ENCODE results near the gene FBN2.
"Not testable (repeated sequence)": the region's sequence is repeated elsewhere in the genome, so short reads cannot be mapped to it uniquely, and the experiment has no call there.

FBN2 gene

DNA sequence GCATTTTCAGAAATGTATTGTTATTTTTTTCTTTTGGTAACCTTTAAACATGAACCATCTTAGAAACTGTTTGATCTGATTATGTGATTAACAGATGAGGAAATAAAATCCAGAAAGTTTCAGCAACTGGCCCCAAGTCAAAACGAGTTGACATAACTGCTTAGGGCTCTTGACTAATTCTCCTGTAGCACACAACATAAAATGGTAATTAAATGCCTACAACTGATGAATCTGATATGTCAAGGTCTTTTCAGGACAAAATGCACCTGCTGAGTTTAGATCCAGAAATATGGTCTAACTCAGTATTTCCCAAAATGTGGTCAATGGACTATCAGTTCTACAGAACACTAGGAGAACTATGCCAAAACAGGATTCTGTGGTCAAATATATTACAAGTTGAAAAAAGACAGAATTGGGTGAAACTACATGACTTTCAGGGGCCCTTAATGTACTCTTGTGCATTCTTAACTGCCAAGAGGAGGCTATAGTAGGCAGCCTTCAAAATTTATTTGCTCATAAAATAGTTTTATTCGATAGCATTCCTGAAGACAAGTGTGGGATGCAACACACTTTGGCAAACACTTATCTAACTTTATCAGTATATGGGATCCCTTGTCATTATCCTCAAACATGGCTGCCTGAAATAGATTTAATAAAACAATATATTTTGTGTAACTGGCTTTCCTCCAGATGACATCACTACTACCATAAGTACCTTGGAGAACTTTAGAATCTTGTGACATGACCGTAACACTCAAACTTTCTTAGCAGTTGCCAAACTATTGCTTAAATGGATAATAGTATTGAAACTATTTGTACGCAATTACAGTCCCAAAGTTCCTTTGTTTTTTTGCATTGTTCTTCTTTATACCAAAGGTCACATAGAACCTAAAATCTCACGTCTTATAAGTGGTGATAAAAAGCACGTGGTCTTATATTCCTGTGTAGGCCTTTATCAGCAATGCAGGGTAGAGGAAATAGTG, 59.4 kb downstream of the FBN2 start:
- no peak for DNase-seq (ENCODE audit: low spot score)

DNA sequence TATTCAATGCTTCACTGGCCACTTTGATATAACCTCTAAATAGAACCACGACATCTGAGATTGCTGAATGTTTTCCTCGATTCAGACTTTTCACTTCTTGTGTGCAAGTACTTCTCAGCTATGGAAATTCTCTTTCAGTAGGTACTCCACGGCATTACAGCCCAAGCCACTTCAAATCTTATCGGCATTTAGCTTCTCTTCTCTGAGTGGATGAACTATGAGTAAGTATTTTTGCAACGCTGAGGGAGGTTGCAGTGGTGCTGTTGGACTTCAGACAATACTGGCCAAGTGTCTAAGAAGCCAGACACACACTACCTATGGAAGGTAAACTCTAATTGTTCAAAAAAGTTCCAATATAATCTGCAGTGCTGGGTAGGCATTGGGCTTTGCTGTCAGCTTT, 60.1 kb downstream of the FBN2 start:
- no peak for DNase-seq (ENCODE audit: low spot score)

DNA sequence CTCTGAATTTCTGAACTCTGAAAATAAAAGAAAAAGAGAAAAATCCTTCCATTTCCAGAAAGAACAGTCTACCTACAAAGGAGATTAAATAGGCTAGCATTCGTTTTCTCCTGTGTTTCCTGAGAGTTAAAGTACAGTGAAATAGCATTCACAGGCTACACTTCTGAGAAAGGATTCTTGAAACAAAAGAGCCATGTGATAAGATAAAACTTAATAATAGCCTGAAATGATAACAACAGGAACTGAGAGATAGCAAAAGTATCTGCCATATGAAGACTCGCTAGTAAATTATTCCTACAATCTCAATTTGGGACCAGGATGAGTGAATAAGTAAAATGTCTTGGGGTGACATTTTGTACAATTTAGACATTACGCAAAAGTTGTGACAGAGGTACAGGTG, 62.4 kb downstream of the FBN2 start:
- no peak for DNase-seq (ENCODE audit: low spot score)

GRCh38 chr5:128472919-128473318, 65.1 kb downstream of the FBN2 start:
- DNase-seq (ENCODE audit: low spot score): no peak

DNA sequence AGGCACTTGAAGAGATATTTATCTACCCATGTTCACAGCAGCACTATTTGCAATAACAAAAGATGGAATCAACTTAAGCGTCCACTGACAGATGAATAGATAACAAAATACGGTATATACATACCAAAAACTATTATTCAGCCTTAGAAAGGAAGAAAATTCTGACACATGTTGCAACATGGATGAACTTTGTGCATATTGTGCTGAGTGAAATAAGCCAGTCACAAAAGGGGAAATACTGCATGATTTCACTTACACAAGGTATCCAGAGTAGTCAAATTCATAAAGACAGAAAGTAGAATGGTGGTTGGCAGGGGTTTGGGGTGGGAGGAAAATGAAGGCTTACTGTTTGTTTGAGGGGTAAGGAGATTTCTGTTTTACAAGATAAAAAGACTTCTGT, 66.0 kb downstream of the FBN2 start:
- DNase-seq (ENCODE audit: low spot score): no peak

GRCh38 chr5:128470663-128471062, 67.4 kb downstream of the FBN2 start:
- no peak for DNase-seq (ENCODE audit: low spot score)

DNA sequence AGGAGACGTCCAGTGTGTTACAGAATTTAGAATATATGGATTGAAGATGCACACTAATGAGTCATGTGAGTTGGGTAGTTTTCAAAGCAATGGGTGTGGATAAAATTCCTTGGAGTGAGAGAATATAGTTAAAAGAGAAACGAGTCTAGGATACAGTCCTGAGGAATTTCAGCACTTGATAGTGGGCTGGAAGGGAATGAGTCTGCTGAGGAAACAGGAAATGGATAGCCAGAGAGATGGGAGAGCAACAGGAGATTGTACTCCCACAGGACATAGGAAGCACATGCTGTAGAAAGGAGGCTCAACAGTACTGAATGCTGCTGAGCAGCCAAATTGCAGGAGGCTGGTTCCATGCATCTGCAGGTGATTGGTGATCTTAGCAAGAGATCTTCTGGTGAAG, 68.1 kb downstream of the FBN2 start:
- no peak for DNase-seq (ENCODE audit: low spot score)

GRCh38 chr5:128466980-128467379, 71.1 kb downstream of the FBN2 start:
- no peak for DNase-seq (ENCODE audit: low spot score)

DNA sequence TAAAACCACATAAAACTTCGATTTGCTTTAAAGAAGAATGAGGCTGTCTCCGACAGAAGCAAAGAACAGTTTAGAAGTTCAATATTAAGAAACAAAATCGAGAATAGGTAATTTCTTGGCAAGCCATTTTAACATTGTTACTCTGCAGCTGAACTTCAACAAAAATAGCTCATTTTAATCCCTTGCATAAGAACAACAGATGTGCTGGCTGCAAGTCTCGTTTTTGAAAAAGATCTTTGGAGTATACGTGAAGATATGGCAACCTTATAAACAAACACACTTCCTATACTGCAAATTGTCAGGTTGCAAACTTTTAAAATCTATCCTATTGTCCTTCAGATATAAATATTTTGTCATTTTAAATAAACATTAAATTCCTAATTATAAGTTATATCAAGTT, 71.5 kb downstream of the FBN2 start:
- no peak for DNase-seq (ENCODE audit: low spot score)

DNA sequence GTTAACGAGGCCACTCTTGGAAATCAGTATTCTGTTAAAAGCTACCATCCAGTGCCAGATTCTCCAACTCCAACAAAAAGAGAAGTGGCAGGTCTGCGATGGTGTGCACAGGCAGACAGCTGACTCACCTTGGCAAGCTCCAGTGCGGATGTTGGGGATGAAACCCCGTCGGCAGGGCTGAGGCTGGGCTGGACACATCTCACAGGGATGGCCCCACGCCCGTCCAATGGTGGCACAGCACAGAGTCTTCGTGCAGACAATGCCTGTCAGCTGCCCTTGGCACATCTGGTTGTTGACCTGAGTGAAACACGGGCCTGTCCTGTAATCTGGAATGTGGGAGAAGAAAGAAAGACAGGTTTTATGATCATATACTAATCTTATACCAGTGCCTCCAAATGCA, 73.4 kb downstream of the FBN2 start:
- DNase-seq (ENCODE audit: low spot score): no peak

- DNase-seq (ENCODE audit: low spot score): no peak
Measured at GRCh38 chr5:128462330-128462729, 75.7 kb downstream of the FBN2 start.

- not testable (repeated sequence) for DNase-seq (ENCODE audit: low spot score)
Measured at GRCh38 chr5:128457147-128457915, 80.7 kb downstream of the FBN2 start.

DNA sequence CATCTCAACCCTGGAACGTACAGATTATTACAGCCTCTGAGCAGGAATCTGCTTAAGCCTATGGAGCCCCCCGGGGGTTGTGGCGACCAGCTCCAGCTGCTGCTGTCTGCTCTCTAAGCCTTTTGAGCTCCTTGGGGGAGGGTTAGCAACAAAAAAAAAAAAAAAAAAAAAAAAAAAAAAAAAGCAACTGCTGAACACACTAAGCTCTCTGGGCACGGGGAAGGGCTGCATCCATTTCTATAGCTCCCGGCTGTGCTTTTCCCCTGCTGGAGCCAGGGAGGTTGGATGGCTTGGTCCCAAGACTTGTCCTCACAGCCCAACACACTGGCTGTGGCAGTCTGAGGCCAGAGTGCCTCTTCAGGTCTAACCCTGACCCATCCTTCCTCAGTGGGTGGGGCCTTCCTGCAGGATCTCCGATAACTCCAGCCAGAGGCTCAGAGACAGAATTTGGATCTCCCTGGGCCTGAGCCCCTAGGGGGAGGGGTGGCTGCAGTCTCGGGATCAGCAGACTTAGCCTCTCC, 82.1 kb downstream of the FBN2 start:
- DNase-seq (ENCODE audit: low spot score): no peak

GRCh38 chr5:128453121-128453520, 84.9 kb downstream of the FBN2 start:
- DNase-seq (ENCODE audit: low spot score): no peak

- not testable (repeated sequence) for DNase-seq (ENCODE audit: low spot score)
Measured at GRCh38 chr5:128447224-128447623, 90.8 kb downstream of the FBN2 start.

GRCh38 chr5:128441941-128442350, 96.1 kb downstream of the FBN2 start:
- no peak for DNase-seq (ENCODE audit: low spot score)

GRCh38 chr5:128441165-128441564, 96.9 kb downstream of the FBN2 start:
- DNase-seq (ENCODE audit: low spot score): no peak

- DNase-seq (ENCODE audit: low spot score): no peak
Measured at GRCh38 chr5:128436749-128437188, 101.3 kb downstream of the FBN2 start.

GRCh38 chr5:128435861-128436260, 102.2 kb downstream of the FBN2 start:
- no peak for DNase-seq (ENCODE audit: low spot score)

GRCh38 chr5:128434993-128435392, 103.1 kb downstream of the FBN2 start:
- no peak for DNase-seq (ENCODE audit: low spot score)

- DNase-seq (ENCODE audit: low spot score): no peak
Measured at GRCh38 chr5:128432913-128433440, 105.1 kb downstream of the FBN2 start.

GRCh38 chr5:128427921-128428320, 110.1 kb downstream of the FBN2 start:
- no peak for DNase-seq (ENCODE audit: low spot score)
